Measurements from ENCODE around the gene DUSP16. TPM values are rescaled to one million over a fixed set of nuclear protein-coding genes. Genes with fewer than 3 reads are reported as not detected.

Gene DUSP16
- polyA plus RNA-seq, 2 of the 4 experiments (the other 2 are of a cell fraction), result 18.2 to 34.7 TPM

DNA sequence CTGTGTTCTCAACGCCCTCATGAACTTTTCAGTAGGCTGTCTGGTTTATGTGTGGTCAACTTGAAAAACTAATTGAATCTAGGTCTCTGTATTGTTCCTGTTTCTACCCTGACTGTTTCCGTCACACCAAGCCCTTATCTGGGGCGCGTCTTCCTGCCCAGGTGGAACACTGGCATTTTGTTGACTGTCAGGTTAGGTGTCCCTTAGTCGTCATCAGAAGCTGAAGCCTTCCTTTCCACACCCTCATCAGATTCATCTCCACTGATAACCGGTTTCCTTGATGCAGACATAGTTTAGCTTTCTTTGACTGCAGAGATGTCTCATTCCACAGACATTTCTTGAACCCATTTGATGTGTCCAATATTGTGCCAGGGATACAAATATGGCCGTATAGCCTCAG, 96.5 kb downstream of the DUSP16 start:
- TF ChIP-seq EHMT2 (IDR thresholded peaks at IDR 0.05; ENCODE audit: low read depth), result no peak
- TF ChIP-seq MAZ (IDR thresholded peaks at IDR 0.05; ENCODE audit: borderline replicate concordance, low read depth, low read length), result no peak
- no peak for TF ChIP-seq FOSL2 (IDR thresholded peaks at IDR 0.05)
- TF ChIP-seq FOSL2 (CRISPR knock-in tag; IDR thresholded peaks at IDR 0.05), result no peak
- TF ChIP-seq, protein P1, sequence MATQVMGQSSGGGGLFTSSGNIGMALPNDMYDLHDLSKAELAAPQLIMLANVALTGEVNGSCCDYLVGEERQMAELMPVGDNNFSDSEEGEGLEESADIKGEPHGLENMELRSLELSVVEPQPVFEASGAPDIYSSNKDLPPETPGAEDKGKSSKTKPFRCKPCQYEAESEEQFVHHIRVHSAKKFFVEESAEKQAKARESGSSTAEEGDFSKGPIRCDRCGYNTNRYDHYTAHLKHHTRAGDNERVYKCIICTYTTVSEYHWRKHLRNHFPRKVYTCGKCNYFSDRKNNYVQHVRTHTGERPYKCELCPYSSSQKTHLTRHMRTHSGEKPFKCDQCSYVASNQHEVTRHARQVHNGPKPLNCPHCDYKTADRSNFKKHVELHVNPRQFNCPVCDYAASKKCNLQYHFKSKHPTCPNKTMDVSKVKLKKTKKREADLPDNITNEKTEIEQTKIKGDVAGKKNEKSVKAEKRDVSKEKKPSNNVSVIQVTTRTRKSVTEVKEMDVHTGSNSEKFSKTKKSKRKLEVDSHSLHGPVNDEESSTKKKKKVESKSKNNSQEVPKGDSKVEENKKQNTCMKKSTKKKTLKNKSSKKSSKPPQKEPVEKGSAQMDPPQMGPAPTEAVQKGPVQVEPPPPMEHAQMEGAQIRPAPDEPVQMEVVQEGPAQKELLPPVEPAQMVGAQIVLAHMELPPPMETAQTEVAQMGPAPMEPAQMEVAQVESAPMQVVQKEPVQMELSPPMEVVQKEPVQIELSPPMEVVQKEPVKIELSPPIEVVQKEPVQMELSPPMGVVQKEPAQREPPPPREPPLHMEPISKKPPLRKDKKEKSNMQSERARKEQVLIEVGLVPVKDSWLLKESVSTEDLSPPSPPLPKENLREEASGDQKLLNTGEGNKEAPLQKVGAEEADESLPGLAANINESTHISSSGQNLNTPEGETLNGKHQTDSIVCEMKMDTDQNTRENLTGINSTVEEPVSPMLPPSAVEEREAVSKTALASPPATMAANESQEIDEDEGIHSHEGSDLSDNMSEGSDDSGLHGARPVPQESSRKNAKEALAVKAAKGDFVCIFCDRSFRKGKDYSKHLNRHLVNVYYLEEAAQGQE (IDR thresholded peaks at IDR 0.05), result no peak
- TF ChIP-seq, protein P2, sequence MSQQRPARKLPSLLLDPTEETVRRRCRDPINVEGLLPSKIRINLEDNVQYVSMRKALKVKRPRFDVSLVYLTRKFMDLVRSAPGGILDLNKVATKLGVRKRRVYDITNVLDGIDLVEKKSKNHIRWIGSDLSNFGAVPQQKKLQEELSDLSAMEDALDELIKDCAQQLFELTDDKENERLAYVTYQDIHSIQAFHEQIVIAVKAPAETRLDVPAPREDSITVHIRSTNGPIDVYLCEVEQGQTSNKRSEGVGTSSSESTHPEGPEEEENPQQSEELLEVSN (IDR thresholded peaks at IDR 0.05; ENCODE audit: borderline replicate concordance, low read depth), result no peak
- no peak for TF ChIP-seq NR3C1 (IDR thresholded peaks at IDR 0.05)
- TF ChIP-seq, protein P3, sequence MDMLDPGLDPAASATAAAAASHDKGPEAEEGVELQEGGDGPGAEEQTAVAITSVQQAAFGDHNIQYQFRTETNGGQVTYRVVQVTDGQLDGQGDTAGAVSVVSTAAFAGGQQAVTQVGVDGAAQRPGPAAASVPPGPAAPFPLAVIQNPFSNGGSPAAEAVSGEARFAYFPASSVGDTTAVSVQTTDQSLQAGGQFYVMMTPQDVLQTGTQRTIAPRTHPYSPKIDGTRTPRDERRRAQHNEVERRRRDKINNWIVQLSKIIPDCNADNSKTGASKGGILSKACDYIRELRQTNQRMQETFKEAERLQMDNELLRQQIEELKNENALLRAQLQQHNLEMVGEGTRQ (IDR thresholded peaks at IDR 0.05), result no peak
- TF ChIP-seq EHF (CRISPR knock-in tag; IDR thresholded peaks at IDR 0.05), result no peak
- TF ChIP-seq HDAC2 (IDR thresholded peaks at IDR 0.05), result no peak
- TF ChIP-seq TP53 (CRISPR knock-in tag; IDR thresholded peaks at IDR 0.05), result no peak
- TF ChIP-seq CBX2 (IDR thresholded peaks at IDR 0.05; ENCODE audit: borderline replicate concordance, low read depth), result no peak
- TF ChIP-seq MYC (IDR thresholded peaks at IDR 0.05; ENCODE audit: borderline replicate concordance, low read length), result no peak
- no peak for TF ChIP-seq RAD21 (conservative IDR thresholded peaks at IDR 0.05 in 1 of 2, IDR thresholded peaks at IDR 0.05 in 1 of 2)
- no peak for TF ChIP-seq NFE2L2 (conservative IDR thresholded peaks at IDR 0.05; ENCODE audit: low read length)
- ChIA-PET POLR2A (interaction anchor here (0.7 kb wide), 1 partner anchor 71 kb away, joined by 4 read pairs; no protein-coding TSS in a partner anchor), CTCF (interaction anchor here (0.6 to 2.0 kb wide), 6 partner anchors 9 to 190 kb away, joined by 3 to 8 read pairs (median 6); no protein-coding TSS in a partner anchor)
- DNase-seq (ENCODE audit: low read depth in 1 of 2, low spot score in 1 of 2), result no peak
- ATAC-seq, result no peak
- Histone ChIP-seq H3K4me2 (no peak overlapping the region), H3K4me3 (no peak overlapping the region), H3K4me1 (no peaks in the 10 kb centered on the region), H3K9me3 (no peaks in the 10 kb centered on the region), H3K27ac (no peak overlapping the region)
- no peak for FAIRE-seq
- WGBS (ENCODE audit: missing lambda C conversion rate), result 88% methylated on average over 7 of the region's 7 CpGs

- FAIRE-seq, result no peak
- CTCF ChIA-PET, result interaction anchor here (0.6 to 2.0 kb wide), 7 partner anchors 9 to 98 kb away, joined by 3 to 8 read pairs (median 3); no protein-coding TSS in a partner anchor
- POLR2A ChIA-PET, result interaction anchor here (0.7 kb wide), 1 partner anchor 72 kb away, joined by 4 read pairs; no protein-coding TSS in a partner anchor
- WGBS (ENCODE audit: missing lambda C conversion rate), result 93% methylated on average over 20 of the region's 20 CpGs
- no peak overlapping the region for H3K4me2 ChIP-seq
- DNase-seq (ENCODE audit: low read depth in 1 of 2, low spot score in 1 of 2), result no peak
- TF ChIP-seq SMC3 (IDR thresholded peaks at IDR 0.05) (no peak), RNF2 (IDR thresholded peaks at IDR 0.05; ENCODE audit: borderline replicate concordance, low read depth) (no peak), CEBPB (IDR thresholded peaks at IDR 0.05) (no peak), HEYL (CRISPR knock-in tag; IDR thresholded peaks at IDR 0.05) (no peak), BHLHE40 (IDR thresholded peaks at IDR 0.05; ENCODE audit: low read depth, low read length) (no peak), CHD4 (IDR thresholded peaks at IDR 0.05; ENCODE audit: borderline replicate concordance) (no peak), PBX3 (IDR thresholded peaks at IDR 0.05) (no peak), TFCP2L1 (CRISPR knock-in tag; IDR thresholded peaks at IDR 0.05) (no peak), JUNB (IDR thresholded peaks at IDR 0.05) (no peak), NR3C1 (IDR thresholded peaks at IDR 0.05) (no peak), ZSCAN20 (CRISPR knock-in tag; IDR thresholded peaks at IDR 0.05) (no peak), EHF (CRISPR knock-in tag; IDR thresholded peaks at IDR 0.05) (no peak), ESRRA (IDR thresholded peaks at IDR 0.05; ENCODE audit: borderline replicate concordance, low read length) (no peak), KDM5A (IDR thresholded peaks at IDR 0.05) (no peak)
- TF ChIP-seq, protein P2 (IDR thresholded peaks at IDR 0.05; ENCODE audit: borderline replicate concordance, low read depth), result no peak
- no peak overlapping the region for H3K27ac ChIP-seq
- no peak; a peak in 2 of 6 replicates for ATAC-seq
- H3K9me3 ChIP-seq, result no peaks in the 10 kb centered on the region
- H3K4me3 ChIP-seq, result no peak overlapping the region
- H3K4me1 ChIP-seq, result no peaks in the 10 kb centered on the region
Observed at GRCh38 chr12:12465522-12465921, 97.1 kb downstream of the DUSP16 start.

All from A549 (cell line).